GM21528 (cell line): Measurements from ENCODE around the gene CCDC69.

Experiments used
- ATAC-seq: cut with Tn5 transposase; IDR thresholded peaks from one replicate; pipeline ENCODE4 v1.9.1; 2021; ENCODE audit warnings: mild to moderate bottlenecking, moderate library complexity; ENCODE audit not compliant: unreplicated experiment, low FRiP score

The CCDC69 gene

GRCh38 chr5:151150471-151151262, 73.2 kb downstream of the CCDC69 start:
- ATAC-seq: peak; percentile 51

GRCh38 chr5:151148583-151148982, 75.3 kb downstream of the CCDC69 start:
- ATAC-seq: no peak

GRCh38 chr5:151147033-151147432, 76.9 kb downstream of the CCDC69 start:
- no peak for ATAC-seq

- no peak for ATAC-seq
Observed at GRCh38 chr5:151146061-151146460, 77.8 kb downstream of the CCDC69 start.

- no peak for ATAC-seq
Observed at GRCh38 chr5:151144922-151145321, 79.0 kb downstream of the CCDC69 start.

- ATAC-seq: no peak
Observed at GRCh38 chr5:151144275-151144674, 79.6 kb downstream of the CCDC69 start.

- ATAC-seq: no peak
Observed at GRCh38 chr5:151143645-151144044, 80.2 kb downstream of the CCDC69 start.

- ATAC-seq: no peak
Observed at GRCh38 chr5:151142933-151143332, 81.0 kb downstream of the CCDC69 start.

- ATAC-seq: peak; percentile 76
Observed at GRCh38 chr5:151141535-151141934, 82.4 kb downstream of the CCDC69 start.

- ATAC-seq: no peak
Observed at GRCh38 chr5:151140686-151141459, 83.0 kb downstream of the CCDC69 start.

GRCh38 chr5:151139646-151140045, 84.2 kb downstream of the CCDC69 start:
- ATAC-seq: no peak

GRCh38 chr5:151139015-151139414, 84.9 kb downstream of the CCDC69 start:
- no peak for ATAC-seq

GRCh38 chr5:151138114-151138513, 85.8 kb downstream of the CCDC69 start:
- no peak for ATAC-seq

- ATAC-seq: no peak
Observed at GRCh38 chr5:151137067-151137825, 86.6 kb downstream of the CCDC69 start.

GRCh38 chr5:151134228-151134627, 89.7 kb downstream of the CCDC69 start:
- peak; percentile 77 for ATAC-seq

GRCh38 chr5:151132963-151133362, 90.9 kb downstream of the CCDC69 start:
- no peak for ATAC-seq
